CD14-positive monocyte (primary cell): Measurements from ENCODE around the gene CNTNAP1. TPM values are rescaled to one million over a fixed set of nuclear protein-coding genes. Genes with fewer than 3 reads are reported as not detected.

Experiments used
- DNase-seq, 3 donors: peaks; one replicate each; pipeline ENCODE4 v3.0.0-alpha.2; 2011 to 2022
- H2AFZ ChIP-seq: 2 replicates; pipeline ENCODE4 v1.6.0; 2012; ENCODE audit warnings: mild to moderate bottlenecking, low read depth, low read length, inconsistent platforms; ENCODE audit not compliant: insufficient read depth, poor library complexity, severe bottlenecking
- H3K27ac ChIP-seq, 2 donors: 1 replicate in 1 of 2; 2 replicates in 1 of 2; pipeline ENCODE4 v1.5.1; 2012 to 2013; ENCODE audit warnings: low read length in 2 of 2, control low read depth in 1 of 2, inconsistent platforms in 1 of 2, low read depth in 1 of 2, mild to moderate bottlenecking in 1 of 2
- H3K27me3 ChIP-seq, 2 donors: one replicate each; pipeline versions ENCODE4 v1.6.0 to v1.6.1; 2011 to 2013; ENCODE audit warnings: low read length in 2 of 2; ENCODE audit not compliant: control insufficient read depth in 2 of 2, insufficient read depth in 2 of 2
- H3K36me3 ChIP-seq, 2 donors: replicated peaks in 1 of 2; 1 replicate in 1 of 2; 2 replicates in 1 of 2; pipeline versions ENCODE4 v1.5.1 to v1.6.1; 2012 to 2013; ENCODE audit warnings: low read length in 2 of 2, control low read depth in 1 of 2, inconsistent platforms in 1 of 2, mild to moderate bottlenecking in 1 of 2; ENCODE audit not compliant: insufficient read depth in 2 of 2, control insufficient read depth in 1 of 2
- H3K4me1 ChIP-seq, 2 donors: 1 replicate in 1 of 2; 2 replicates in 1 of 2; pipeline versions ENCODE4 v1.5.1 to v1.6.1; 2012 to 2013; ENCODE audit warnings: low read length in 2 of 2, control low read depth in 1 of 2, inconsistent platforms in 1 of 2, mild to moderate bottlenecking in 1 of 2, moderate library complexity in 1 of 2; ENCODE audit not compliant: insufficient read depth in 2 of 2, control insufficient read depth in 1 of 2
- H3K4me2 ChIP-seq: replicated peaks from 2 replicates; pipeline ENCODE3; 2012; ENCODE audit warnings: low read length, moderate library complexity, mild to moderate bottlenecking; ENCODE audit not compliant: poor library complexity, severe bottlenecking; ENCODE audit errors: extremely low read depth
- H3K4me3 ChIP-seq, 3 experiments: fragments of 200-600 bp in 1 of 3; sonication (generic) in 1 of 3; replicated peaks in 1 of 3; 1 replicate in 2 of 3; 2 replicates in 1 of 3; pipeline ENCODE4 v1.5.1; 2011 to 2013; ENCODE audit warnings: low read length in 3 of 3, mild to moderate bottlenecking in 3 of 3, control low read depth in 2 of 3, low read depth in 2 of 3, inconsistent platforms in 1 of 3, moderate library complexity in 1 of 3
- H3K79me2 ChIP-seq: 2 replicates; pipeline ENCODE4 v1.6.0; 2012; ENCODE audit warnings: mild to moderate bottlenecking, control low read depth, inconsistent platforms, low read length, moderate library complexity; ENCODE audit not compliant: insufficient read depth
- H3K9ac ChIP-seq: 2 replicates; pipeline ENCODE4 v1.6.0; 2017; ENCODE audit warnings: low read length, mild to moderate bottlenecking; ENCODE audit not compliant: insufficient read depth, poor library complexity, severe bottlenecking
- H3K9me3 ChIP-seq, 2 donors: replicated peaks in 1 of 2; 1 replicate in 1 of 2; 2 replicates in 1 of 2; pipeline versions ENCODE4 v1.5.1 to v1.6.1; 2012 to 2013; ENCODE audit warnings: low read length in 2 of 2, control low read depth in 1 of 2; ENCODE audit not compliant: control insufficient read depth in 1 of 2, insufficient read depth in 1 of 2
- H4K20me1 ChIP-seq: 2 replicates; pipeline ENCODE4 v1.6.0; 2012; ENCODE audit warnings: mild to moderate bottlenecking, low read length, control low read depth, moderate library complexity; ENCODE audit not compliant: insufficient read depth
- H3K27ac Mint-ChIP-seq, 7 donors: one replicate each; pipeline ENCODE4 v1.8.0; 2020; ENCODE audit warnings: mild to moderate bottlenecking in 7 of 7, mixed read lengths in 7 of 7, moderate library complexity in 6 of 7, inconsistent platforms in 2 of 7
- H3K27me3 Mint-ChIP-seq, 3 donors: one replicate each; pipeline ENCODE4 v1.8.0; 2021 to 2022; ENCODE audit warnings: low read depth in 3 of 3, mild to moderate bottlenecking in 3 of 3, mixed read lengths in 3 of 3, moderate library complexity in 3 of 3, inconsistent platforms in 1 of 3
- H3K36me3 Mint-ChIP-seq, 2 donors: one replicate each; pipeline ENCODE4 v1.8.0; 2020; ENCODE audit warnings: mixed read lengths in 2 of 2, inconsistent platforms in 1 of 2, mild to moderate bottlenecking in 1 of 2
- H3K4me1 Mint-ChIP-seq: one replicate; pipeline ENCODE4 v1.8.0; 2020; ENCODE audit warnings: mild to moderate bottlenecking, mixed read lengths
- H3K4me3 Mint-ChIP-seq, 2 donors: one replicate each; pipeline ENCODE4 v1.8.0; 2020; ENCODE audit warnings: mild to moderate bottlenecking in 2 of 2, mixed read lengths in 2 of 2, moderate library complexity in 1 of 2
- H3K9me3 Mint-ChIP-seq, 7 donors: one replicate each; pipeline ENCODE4 v1.8.0; 2020 to 2022; ENCODE audit warnings: mixed read lengths in 7 of 7, mild to moderate bottlenecking in 6 of 7, moderate library complexity in 6 of 7, inconsistent platforms in 2 of 7
- CTCF ChIP-seq: fragments of 200-600 bp; IDR thresholded peaks from one replicate; pipeline ENCODE4 v1.8.0; 2022; ENCODE audit warnings: antibody characterized with exemption, mild to moderate bottlenecking
- WGBS: methylation state at CpG from one replicate; pipeline ENCODE4 v1.1.5; 2013; ENCODE audit warnings: missing lambda C conversion rate; ENCODE audit not compliant: insufficient coverage; 5-methylcytosine and 5-hydroxymethylcytosine counted together
- intact Hi-C, 2 donors: fragments of 100-400 bp; cut with micrococcal nuclease; formaldehyde crosslinking; loops; one replicate each; pipeline versions ENCODE4 v1.15.0 to v1.15.1; 2023
- polyA plus RNA-seq, 3 donors: library from polyadenylated mRNA; depleted of rRNA in 1 of 3; unstranded in 2 of 3; stranded (reverse) in 1 of 3; fragments of 300-500 nt in 2 of 3; fragments of >200 nt in 1 of 3; fragmentation: Illumina TruSeq in 2 of 3; gene quantifications; 1 replicate in 2 of 3; 2 replicates in 1 of 3; pipeline ENCODE4 v1.2.3, GENCODE V29; 2012 to 2021

CNTNAP1 gene
- polyA plus RNA-seq, 3 donors: 0.23 to 0.24 TPM; not detected in 1

DNA sequence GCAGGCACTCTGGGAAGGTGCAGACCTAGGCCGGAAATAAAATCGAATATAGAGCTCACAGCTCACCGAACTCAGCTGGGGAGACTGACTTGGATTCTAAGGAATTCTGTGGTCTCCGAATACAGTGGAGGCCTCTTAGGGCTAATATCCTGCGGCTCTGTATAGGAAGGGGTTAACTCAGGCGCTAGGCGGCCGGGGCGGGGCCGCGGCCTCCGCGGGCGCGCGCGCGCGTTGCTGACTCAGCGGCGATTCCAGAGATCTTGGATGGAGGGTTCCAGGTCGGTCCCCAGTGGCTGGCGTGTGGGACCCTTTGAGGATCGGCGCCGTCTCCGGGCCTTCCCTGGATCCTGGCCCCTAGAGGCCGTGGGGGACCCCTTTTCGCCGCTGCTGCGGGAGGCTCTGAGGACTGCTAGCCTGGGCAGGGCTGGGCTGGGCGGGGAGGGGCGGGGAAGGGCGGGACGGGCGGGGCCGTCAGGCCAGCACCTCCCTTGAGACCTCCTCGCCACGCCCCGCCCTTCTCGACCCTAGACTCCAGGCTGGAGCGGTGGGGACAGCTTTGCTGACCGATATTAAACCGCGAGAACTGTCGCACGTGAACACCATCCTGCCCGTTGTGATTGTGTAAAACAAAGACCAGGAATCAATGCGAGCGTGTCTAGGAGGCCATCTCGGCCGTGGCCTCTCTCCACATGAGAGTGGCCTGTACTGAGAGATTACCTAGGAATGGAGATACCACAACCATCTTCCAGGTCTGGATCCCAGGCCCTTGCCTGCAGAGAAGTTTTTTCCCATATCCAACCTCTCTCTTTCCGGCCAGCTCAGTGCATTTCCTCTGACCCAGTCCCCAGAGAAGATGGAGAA lies 4.2 kb upstream of the CNTNAP1 start:
- Mint-ChIP-seq H3K36me3 (peaks cover 7 to 9% of the 10 kb centered on the region in 2 donors), H3K4me1 (peaks cover 69% of the 10 kb centered on the region), H3K4me3 (peak overlapping the region; percentile 83 to 97), H3K9me3 (peaks cover 6 to 36% (median 15%) of the 10 kb centered on the region in 7 donors), H3K27ac (peak overlapping the region; percentile 88 to 98 (median 93)), H3K27me3 (peaks cover 44 to 68% (median 62%) of the 10 kb centered on the region in 3 donors)
- Histone ChIP-seq H3K79me2 (no peaks in the 10 kb centered on the region), H4K20me1 (no peaks in the 10 kb centered on the region), H3K9ac (peak overlapping the region; percentile 78), H3K27ac (peak overlapping the region; percentile 77 to 89), H3K4me3 (peak overlapping the region; percentile 52 to 75 (median 59)), H3K36me3 (no peaks in the 10 kb centered on the region), H3K4me2 (peak overlapping the region; percentile 81), H3K4me1 (peaks cover 83 to 90% of the 10 kb centered on the region in 2 donors), H2AFZ (peak overlapping the region; percentile 89), H3K27me3 (peaks cover 36 to 55% of the 10 kb centered on the region in 2 donors), H3K9me3 (peaks cover 6 to 12% of the 10 kb centered on the region in 2 donors)
- no peak for TF ChIP-seq CTCF
- intact Hi-C loops: loop anchor here in 1 of 2 donors (2.0 to 5.0 kb wide), 2 partner anchors 69 to 101 kb away; partner anchors contain the start of genes PSMC3IP, RETREG3 and TUBG1
- under 1% methylated on average over 43 of the region's 53 CpGs for WGBS
- DNase-seq: peak; percentile 79 to 87 (median 84)

GRCh38 chr17:42678951-42679491 lies 3.3 kb upstream of the CNTNAP1 start:
- Histone ChIP-seq H3K9me3 (peaks cover 6 to 17% of the 10 kb centered on the region in 2 donors), H3K9ac (peak overlapping the region; percentile 78), H3K27me3 (peaks cover 40 to 55% of the 10 kb centered on the region in 2 donors), H3K4me3 (peak overlapping the region; percentile 0 to 75 (median 59)), H3K27ac (peak overlapping the region; percentile 30 to 89), H3K36me3 (no peaks in the 10 kb centered on the region), H2AFZ (peak overlapping the region; percentile 97), H3K4me1 (peaks cover 76 to 89% of the 10 kb centered on the region in 2 donors), H3K4me2 (peak overlapping the region; percentile 81), H3K79me2 (no peaks in the 10 kb centered on the region), H4K20me1 (no peaks in the 10 kb centered on the region)
- no peak for TF ChIP-seq CTCF
- H3K9me3 Mint-ChIP-seq: peaks cover 6 to 38% (median 17%) of the 10 kb centered on the region in 7 donors
- peaks cover 46 to 70% (median 62%) of the 10 kb centered on the region in 3 donors for H3K27me3 Mint-ChIP-seq
- intact Hi-C loops: loop anchor here in 1 of 2 donors (5.0 kb wide), 1 partner anchor 102 kb away; the partner anchor contains the start of gene PSMC3IP
- H3K4me1 Mint-ChIP-seq: peaks cover 75% of the 10 kb centered on the region
- H3K4me3 Mint-ChIP-seq: peak overlapping the region; percentile 83 to 84
- H3K27ac Mint-ChIP-seq: peak overlapping the region in 6 of 7 donors; percentile 91 to 98 (median 93)
- H3K36me3 Mint-ChIP-seq: peaks cover 10 to 12% of the 10 kb centered on the region in 2 donors
- no CpG with 5 or more reads among the region's 18 CpGs for WGBS
- DNase-seq: peak in 1 of 3 donors; percentile 51
